HG02943 (cell line): ENCODE measurements around the gene TIAM2.
"Not testable (repeated sequence)": the region's sequence is repeated elsewhere in the genome, so short reads cannot be mapped to it uniquely, and the experiment has no call there.

Source experiments
- ATAC-seq: cut with Tn5 transposase; IDR thresholded peaks from one replicate; pipeline ENCODE4 v1.9.1; 2021; ENCODE audit warnings: mild to moderate bottlenecking, low read depth, moderate library complexity; ENCODE audit not compliant: unreplicated experiment

TIAM2 gene

GRCh38 chr6:155186052-155186658 lies 191.0 kb downstream of the TIAM2 start:
- ATAC-seq: no peak

GRCh38 chr6:155187106-155187505 lies 192.0 kb downstream of the TIAM2 start:
- no peak for ATAC-seq

- ATAC-seq: no peak
Observed at GRCh38 chr6:155187994-155188706, 193.0 kb downstream of the TIAM2 start.

GRCh38 chr6:155188707-155189496 lies 193.8 kb downstream of the TIAM2 start:
- ATAC-seq: no peak

- no peak for ATAC-seq
Observed at GRCh38 chr6:155190677-155191076, 195.6 kb downstream of the TIAM2 start.

- ATAC-seq: no peak
Observed at GRCh38 chr6:155193526-155193925, 198.4 kb downstream of the TIAM2 start.

- no peak for ATAC-seq
Observed at GRCh38 chr6:155194399-155194798, 199.3 kb downstream of the TIAM2 start.

GRCh38 chr6:155195903-155196302 lies 200.8 kb downstream of the TIAM2 start:
- ATAC-seq: no peak

GRCh38 chr6:155196911-155197310 lies 201.8 kb downstream of the TIAM2 start:
- ATAC-seq: no peak

GRCh38 chr6:155197932-155198331 lies 202.8 kb downstream of the TIAM2 start:
- no peak for ATAC-seq

- no peak for ATAC-seq
Observed at GRCh38 chr6:155200012-155200411, 204.9 kb downstream of the TIAM2 start.

- no peak for ATAC-seq
Observed at GRCh38 chr6:155201461-155202226, 206.5 kb downstream of the TIAM2 start.

GRCh38 chr6:155207223-155207622 lies 212.1 kb downstream of the TIAM2 start:
- ATAC-seq: no peak

GRCh38 chr6:155212106-155212505 lies 217.0 kb downstream of the TIAM2 start:
- no peak for ATAC-seq

GRCh38 chr6:155212616-155213380 lies 217.7 kb downstream of the TIAM2 start:
- ATAC-seq: no peak

- no peak for ATAC-seq
Observed at GRCh38 chr6:155213611-155214372, 218.7 kb downstream of the TIAM2 start.

GRCh38 chr6:155215906-155216305 lies 220.8 kb downstream of the TIAM2 start:
- ATAC-seq: no peak

GRCh38 chr6:155216312-155217046 lies 221.4 kb downstream of the TIAM2 start:
- ATAC-seq: no peak

GRCh38 chr6:155218711-155219110 lies 223.6 kb downstream of the TIAM2 start:
- not testable (repeated sequence) for ATAC-seq
